GM21360 (cell line): Measurements from ENCODE around the gene CACNB4.
"Not testable (repeated sequence)": the region's sequence is repeated elsewhere in the genome, so short reads cannot be mapped to it uniquely, and the experiment has no call there.

ENCODE experiments used
- ATAC-seq: cut with Tn5 transposase; IDR thresholded peaks from one replicate; pipeline ENCODE4 v1.9.1; 2021; ENCODE audit warnings: mild to moderate bottlenecking, moderate library complexity; ENCODE audit not compliant: unreplicated experiment

The CACNB4 gene

DNA sequence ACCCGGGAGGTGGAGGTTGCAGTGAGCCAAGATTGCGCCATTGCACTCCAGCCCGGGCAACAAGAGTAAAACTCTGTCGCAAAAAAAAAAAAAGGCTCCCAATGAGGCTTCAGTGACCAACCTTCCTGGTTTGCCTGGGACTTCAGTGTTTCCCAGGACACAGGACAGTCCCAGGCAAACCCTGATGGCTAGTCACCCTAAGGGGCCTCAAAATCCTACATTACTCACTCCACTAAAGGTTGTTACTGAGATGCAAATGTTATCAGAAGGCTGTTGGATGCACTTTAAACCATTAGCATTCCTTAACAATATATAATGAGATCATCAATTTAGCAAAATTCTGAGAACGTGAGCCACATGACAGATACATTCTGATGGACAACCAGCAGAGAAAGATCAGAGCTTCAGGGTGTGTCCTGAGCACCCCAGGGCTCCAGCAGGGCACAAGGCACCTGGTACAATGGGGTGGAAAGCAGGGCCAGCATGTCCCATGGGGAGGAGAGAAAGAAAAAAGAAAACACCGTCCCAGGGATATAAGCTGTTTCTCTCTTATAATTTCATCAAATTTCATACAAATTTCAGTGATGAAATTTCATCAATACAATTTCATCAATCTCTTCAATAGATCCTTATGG lies 152.5 kb downstream of the CACNB4 start:
- no peak for ATAC-seq

DNA sequence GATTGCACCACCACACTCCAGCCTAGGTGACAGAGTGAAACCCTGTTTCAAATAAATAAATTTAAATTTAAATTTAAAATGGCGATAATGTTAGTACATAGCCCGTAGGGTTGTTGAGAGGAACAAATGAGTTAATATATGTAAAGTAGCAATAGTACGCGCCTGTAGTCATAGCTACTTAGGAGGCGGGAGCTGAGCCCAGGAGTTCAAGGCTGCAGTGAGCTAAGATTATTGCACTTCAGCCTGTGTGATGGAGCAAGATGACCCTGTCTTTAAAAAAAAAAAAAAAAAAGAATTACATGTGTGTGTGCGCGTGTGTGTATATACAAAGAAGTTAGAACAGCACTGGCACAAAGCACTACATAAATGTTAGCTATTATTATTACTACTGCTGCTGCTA lies 153.2 kb downstream of the CACNB4 start:
- ATAC-seq: no peak

DNA sequence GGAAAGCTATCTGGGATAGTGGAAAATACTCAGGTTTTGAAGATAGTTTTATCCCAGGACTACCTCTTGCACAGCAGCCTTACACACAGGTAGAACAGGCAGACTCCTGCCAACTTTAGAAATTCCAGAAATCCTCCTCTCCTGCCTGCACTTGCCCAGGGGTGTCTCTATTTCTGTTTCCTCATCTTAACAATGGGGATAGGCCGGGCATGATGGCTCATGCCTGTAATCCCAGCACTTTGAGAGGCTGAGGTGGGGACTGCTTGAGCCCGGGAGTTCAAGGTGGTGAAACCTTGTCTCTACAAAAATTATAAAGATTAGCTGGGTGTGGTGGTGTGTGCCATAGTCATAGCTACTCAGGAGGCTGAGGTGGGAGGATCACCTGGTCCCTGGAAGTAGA lies 153.7 kb downstream of the CACNB4 start:
- no peak for ATAC-seq

DNA sequence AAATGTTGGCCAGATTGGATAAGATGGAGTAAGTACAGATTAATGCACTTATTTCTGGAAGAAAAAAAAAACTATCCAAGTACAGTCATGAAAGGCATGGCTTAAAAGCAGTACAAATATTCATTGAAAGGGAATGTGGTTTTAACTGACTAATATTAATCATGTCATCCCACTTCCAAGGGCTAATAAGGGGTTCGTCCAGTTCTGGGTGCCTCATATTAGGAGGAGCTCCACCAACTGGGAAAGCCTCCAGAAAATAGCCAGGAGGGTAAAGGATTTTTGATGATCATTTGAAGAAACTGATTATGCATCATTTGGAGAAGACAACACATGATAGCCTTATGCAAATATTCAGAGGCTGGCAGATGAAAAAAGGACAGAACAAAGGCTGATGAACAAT lies 155.4 kb downstream of the CACNB4 start:
- no peak for ATAC-seq

DNA sequence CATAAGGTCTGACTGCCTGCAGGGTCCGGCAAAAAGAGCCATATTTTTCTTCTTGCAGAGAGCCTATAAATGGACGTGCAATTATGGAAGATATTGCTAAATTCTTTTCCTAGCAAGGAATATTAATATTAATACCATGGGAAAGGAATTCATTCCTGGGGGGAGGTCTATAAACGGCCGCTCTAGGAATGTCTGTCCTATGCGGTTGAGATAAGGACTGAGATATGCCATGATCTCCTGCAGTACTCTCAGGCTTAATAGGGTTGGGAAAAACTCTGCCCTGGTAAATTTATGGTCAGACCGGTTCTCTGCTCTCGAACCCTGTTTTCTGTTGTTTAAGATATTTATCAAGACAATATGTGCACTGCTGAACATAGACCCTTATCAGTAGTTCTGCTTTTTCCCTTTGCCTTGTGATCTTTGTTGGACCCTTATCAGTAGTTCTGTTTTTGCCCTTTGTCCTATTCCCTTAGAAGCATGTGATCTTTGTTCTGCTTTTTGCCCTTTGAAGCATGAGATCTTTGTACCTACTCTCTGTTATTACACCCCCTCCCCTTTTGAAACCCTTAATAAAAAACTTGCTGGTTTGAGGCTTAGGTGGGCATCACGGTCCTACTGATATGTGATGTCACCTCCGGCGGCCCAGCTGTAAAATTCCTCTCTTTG lies 156.2 kb downstream of the CACNB4 start:
- ATAC-seq: not testable (repeated sequence)

DNA sequence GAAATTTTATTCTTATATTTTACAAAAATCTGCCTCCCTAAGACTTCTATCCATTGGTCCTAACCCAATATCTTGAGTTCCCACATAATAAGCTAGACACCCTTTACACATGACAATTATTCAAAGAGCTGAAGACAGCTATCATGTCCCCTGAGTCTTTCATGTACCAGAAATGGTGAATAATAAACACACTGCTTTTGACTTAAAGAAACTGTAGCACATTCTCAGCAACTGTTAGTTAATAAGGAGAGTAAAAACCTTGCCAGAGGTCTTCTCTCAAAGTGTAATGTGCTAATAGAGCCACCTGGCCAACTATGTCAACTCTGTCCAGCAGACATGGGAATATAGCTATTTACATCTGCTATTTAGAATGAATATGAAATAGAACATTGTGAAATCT lies 160.9 kb downstream of the CACNB4 start:
- no peak for ATAC-seq

DNA sequence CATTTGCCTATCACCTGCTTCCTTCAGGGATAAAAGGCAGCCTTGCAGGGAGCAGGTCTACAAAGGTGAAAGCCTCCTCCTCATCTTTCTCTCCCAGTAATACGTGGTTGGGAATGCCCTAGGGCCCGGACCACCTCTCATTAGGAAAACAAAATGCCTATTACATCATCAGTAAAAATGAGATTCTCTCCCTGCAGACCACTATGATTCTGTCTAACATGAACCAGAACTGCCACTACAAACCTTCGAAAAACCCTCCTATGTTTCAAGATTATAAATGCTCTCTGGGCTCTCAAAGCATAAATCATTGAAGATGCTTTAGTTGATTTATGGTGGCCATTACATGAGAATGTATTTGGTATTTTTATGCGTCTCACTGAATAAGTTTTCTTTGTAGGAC lies 162.2 kb downstream of the CACNB4 start:
- no peak for ATAC-seq

DNA sequence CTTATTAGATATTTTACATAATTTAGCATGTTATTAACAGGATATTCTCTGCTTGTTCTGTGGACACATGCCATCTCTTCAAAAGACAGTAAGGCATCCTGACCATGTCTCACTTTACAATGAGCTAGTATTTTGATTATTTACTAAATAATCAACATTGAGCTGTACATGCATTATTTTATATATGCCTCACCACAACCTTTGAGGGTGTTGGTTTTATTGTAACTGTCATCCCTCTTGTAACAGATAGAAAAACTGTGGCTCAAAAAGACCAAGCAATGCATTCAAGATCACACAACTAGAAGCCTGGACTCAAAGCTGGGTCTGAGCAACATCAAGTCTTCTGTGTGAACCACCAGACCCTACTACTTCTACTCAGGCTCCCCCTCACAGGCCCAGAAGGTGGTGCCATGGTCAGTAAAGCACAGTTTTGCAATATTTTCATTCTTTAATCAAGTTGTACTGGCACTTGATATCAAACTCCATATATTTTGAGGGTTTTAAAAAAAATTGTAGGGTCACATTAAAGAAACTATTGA lies 165.5 kb downstream of the CACNB4 start:
- no peak for ATAC-seq

DNA sequence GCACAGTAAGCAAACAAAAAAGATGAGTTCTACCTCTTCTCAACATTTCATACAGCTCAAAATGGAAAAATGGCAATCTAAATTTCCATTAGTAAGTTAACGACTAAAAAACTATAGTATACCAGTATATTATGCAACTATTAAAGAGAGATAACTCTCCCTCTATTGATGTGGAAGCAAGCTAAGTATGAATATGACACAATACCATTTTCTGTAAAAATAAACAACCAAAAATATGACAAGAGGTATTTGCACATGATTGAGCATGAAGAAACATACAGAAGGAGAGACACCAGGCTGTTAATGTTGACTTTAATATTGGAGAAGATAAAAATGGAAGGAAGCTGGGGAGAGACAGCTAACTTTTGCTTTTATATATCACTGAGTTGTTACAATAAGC lies 167.1 kb downstream of the CACNB4 start:
- no peak for ATAC-seq

DNA sequence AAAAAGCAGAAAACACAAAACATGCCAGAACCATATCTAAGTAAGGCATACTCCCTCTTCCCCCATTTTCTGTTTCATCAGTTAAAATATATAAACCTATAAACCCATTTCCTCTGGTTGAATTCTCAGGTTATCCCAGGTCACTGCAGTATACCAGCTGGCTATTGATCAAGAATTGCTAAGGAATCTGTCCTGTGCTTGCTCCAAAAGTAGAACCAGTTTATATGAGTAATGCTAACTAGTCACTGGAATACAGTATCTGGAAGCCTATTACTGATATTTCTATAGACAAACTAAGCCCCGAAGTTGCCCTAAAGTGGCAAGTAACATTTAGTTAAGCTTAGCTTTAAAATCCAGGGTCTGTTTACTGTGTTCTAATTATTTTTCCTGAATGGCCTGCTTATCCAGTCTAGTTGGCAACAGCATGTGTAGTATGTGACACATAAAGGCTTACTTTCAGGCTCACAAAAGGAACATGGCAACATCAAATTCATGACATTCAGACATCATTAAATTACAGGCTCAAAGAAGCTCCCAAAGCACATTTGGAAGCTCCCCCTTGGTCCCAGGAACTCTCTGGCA lies 167.7 kb downstream of the CACNB4 start:
- no peak for ATAC-seq

DNA sequence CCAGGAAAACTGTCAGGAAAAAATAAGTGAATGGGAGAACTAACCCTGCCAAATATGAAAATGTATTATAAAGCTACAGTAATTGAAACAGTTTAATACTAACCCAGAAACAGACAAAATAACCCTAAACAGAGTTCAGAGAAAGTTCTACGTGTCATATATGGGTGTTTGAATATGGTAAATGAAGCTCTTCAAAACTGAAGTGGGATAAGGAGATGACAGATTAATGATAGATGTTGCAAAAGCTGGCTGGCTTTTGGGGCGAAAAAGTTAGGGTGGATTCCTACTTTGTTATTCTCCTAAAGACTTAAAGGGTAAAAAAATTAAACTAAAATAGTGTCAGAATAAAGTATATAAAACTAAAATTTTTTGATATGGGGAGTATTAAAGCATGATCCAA lies 168.8 kb downstream of the CACNB4 start:
- ATAC-seq: no peak

DNA sequence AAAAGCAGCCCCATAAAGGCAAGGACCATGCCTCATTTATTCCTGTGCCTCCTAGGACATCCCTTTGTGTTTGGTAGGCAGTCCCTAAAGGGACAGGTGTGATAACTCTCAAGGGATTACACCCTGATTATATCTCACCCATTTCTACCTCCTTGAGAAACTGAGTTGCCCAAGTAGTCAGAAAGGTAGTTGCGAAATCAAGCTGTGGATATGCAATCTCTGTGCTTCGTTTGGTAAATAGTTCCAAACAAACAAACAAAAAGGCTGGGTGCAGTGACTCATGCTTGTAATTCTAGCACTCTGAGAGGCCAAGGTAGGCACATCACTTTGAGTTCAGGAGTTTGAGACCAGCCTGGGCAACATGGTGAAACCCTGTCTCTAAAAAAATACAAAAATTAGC lies 170.5 kb downstream of the CACNB4 start:
- ATAC-seq: no peak

DNA sequence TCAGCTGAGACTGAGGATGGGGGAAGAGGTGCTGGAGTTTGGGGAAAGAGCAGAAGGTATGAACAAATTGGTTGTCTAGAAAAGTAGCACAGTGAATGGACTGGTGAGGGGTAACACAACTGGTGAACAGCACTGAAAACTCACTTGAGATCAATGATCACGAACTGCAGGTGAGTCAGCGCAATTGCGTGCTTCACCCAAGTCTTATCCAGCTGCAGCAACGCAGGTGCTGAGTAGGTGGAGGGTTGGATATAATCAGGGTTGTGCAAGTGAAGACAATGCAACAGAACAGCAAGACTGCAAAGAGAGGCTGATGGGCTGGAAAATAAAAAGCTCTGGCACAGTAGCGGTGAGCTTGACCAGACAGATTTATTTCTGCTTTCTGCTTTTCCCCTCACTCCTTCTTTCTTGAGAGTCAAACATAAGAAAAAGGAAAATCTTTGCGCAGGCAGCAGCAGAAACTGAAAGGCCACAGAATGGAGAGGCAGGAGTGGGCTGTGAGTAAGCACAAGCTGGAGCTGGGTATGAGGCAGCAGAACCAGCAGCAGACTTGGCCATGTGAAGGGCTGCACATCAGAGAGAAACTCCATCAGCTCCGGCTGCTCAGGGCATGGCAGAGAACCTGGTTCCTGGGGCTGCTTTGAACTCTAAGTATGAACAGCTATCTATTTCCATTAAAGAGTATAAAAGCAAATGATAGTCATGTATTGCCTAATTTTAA lies 171.2 kb downstream of the CACNB4 start:
- ATAC-seq: no peak

DNA sequence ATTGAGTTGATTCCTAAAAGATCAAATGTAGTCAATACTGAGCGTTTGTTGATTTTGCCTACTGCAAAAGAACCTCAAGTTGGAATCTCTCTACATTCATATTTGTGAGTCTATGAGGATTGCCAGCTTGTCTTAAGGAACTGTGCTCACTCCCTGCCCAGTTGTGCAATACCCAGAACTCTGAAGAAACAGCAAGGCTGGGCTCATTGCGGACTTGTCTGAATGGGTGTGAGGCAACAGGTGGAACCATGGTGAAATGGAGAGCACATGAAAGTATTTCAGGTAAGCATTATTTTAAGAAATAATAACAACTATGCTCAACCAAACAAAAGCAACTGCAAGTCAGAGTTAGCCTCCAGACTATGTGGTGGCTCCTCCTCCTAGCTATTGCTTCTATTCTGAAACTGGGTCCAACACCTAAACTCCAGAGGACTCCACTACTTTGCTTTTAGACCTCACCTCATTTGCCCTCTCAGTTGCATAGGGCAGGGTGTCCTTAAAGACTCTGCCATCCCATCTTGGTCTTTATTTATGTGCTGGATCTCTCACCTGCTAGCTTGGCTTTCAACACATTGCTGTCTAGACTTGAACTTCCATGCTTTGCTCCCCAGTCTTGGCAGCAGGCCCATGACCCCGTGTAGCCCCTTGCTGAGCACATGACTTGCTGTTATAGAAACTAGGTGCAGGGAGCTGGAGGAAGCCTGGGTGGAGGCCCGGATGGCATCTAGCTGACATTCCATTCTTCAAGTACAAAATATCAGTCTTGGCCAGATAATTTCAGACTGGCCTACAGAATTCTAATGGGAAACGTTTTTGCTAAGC lies 175.8 kb downstream of the CACNB4 start:
- no peak for ATAC-seq

DNA sequence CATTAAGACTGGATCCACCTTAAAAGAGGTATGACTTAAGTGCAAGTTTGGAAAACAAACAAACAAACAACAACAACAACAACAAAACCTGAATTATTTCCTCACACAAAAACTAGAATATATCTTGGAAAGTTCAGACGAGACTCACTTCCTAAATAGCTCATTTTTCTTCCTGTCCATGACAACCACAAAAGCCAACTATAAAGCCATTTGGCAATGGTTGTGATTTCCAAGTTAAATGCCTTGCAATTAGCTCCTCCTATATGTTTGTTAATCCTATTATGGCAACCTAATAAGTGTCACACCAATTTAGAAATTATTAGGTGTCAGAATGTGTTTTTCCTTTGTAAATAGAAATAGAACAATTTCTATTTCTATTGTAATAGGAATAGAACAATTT lies 179.1 kb downstream of the CACNB4 start:
- ATAC-seq: no peak

DNA sequence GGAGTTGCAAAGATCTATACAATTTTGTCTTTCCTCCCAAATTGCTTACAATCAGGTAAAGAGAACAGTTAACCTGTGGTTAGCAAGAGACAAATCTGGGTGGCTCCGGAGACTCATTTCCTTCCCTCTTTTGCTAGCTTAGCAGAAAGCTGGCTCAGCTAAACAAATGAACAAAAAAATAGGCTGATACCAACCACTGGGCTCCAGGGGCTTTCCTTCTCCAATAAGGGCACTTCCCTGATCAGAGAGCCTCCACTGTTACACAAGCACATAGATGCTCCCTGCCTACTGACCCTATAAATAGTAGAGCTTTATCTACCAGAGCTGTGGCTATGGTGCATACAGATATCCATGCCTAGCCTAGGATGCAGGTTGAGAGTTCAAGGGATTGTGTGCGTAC lies 180.5 kb downstream of the CACNB4 start:
- no peak for ATAC-seq

DNA sequence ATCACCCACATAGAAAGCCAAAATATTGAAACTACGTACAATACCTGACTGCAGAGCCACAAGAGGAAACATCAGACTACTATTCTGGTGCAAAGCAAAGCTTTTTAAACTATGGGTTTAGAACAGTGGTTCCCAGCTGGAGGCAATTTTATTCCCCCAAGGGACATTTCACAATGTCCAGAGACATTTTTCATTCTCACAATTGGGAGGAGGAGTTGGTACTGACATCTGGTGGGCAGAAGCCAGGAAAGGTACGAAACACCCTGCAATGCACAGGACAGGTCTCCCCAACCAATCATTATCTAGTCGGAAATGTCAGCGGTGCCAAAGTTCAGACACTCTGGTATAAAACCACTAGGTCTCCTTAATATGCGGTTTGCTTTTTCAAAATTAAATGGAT lies 182.2 kb downstream of the CACNB4 start:
- ATAC-seq: no peak

DNA sequence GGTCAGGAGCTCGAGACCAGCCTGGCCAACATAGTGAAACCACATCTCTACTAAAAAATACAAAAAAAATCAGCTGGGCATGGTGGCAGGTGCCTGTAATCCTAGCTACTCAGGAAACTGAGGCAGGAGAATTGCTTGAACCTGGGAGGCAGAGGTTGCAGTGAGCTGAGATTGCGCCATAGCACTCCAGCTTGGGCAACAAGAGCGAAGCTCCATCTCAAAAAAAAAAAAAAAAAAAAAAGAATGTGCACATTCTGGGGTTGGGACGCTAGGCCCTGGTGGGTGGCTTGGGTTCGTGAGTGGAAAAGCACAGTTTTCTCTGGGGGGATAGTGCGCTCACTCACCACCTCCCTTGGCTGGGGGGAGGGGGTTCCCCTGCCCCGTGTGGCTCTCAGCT lies 183.2 kb downstream of the CACNB4 start:
- ATAC-seq: not testable (repeated sequence)

DNA sequence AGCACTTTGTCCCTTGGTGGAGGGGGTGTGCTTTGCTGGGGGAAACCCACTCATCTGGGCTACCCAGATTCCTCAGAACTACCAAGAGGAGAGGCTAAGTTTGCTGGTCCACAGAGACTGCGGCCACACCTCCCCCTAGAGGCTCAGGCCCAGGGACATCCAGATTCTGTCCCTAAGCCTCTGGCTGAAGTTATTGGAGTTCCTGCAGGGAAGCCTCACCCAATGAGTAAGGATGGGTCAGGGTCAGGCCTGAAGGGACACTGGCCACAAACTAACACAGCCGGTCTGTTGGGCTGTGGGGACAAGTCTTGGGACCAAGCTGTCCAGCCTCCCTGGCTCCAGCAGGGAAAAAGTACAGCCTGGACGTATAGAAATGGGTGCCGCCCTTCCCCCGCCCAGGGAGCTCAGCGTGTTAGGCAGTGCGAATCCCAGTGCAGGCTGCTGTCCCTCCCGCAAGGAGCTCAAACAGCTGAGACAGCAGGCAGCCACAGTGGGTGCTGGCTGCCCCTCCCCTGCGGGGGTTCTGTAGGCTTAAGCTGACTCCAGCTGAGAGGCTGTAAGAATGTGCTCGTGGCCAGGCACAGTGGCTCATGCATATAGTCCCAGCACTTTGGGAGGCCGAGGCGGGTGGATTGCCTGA lies 183.7 kb downstream of the CACNB4 start:
- ATAC-seq: no peak

DNA sequence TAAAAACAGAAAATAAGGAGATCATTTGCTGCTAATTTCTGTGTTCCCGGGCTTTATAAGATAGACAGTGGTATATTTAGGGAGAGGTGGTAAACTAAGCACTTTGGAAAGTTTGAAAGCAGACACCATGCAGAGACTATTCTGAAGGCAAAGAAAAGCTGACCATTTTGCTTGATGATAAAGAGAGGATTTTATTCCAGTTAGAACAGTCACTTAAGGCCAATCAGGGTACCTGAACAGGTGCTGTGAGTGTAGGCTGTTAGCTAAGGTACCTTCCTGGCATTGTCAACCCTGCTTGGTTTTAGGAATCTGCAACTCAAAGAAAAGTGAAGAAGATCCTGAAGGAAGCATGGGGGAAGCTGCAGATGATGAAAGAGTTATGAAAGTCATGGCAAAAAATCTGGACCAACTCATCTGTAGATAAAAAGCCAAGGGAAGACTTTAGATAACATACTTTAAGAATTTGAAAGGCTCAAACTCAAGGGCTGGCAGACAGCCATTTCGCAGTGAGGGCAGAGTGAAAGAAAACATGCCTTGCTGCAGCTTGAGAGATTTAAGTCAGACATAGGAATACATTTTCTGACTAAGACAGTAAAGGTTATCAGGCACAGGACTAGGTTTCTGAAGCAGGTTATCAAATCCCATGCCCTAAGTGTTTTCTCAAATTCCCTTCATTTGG lies 190.5 kb downstream of the CACNB4 start:
- no peak for ATAC-seq
